Measurements from ENCODE around the gene ABLIM1. TPM values are rescaled to one million over a fixed set of nuclear protein-coding genes. Genes with fewer than 3 reads are reported as not detected.

The ABLIM1 gene
- total RNA-seq, 2 donors from 2014 or later, result 359 to 404 TPM

DNA sequence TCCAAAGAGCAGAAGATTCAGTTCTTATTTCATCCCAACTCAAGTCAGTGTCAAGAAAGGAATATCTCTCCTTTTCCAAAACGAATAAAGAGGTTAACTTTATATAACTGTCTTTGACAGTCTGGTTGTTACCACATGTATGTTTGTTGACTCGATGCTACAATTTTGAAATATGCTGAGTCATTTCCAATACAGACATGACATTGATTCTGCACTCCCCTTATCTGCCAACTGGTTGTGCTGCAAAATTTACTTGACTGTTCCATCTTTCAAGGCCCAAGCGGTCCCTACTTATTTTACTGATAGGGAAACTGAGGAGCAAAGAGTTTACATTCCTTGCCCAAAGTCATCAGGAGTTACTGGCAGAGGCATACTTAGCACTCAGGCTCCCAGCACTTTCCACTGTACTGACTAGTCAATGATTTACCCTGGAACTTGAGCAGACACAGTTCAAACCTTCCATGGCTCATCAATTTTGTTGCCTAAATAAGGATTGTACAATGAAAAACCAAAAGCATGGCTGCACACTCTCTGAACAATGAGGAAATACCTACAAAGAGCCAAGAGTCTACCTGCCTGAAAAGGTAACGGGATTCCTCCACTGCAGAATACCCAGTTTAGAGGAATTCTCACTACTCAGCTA lies 52.8 kb downstream of the ABLIM1 start:
- Histone ChIP-seq H3K27ac (peak overlapping the region; percentile 75 to 77), H3K4me3 (no peak overlapping the region), H3K4me1 (peaks cover 0 to 80% of the 10 kb centered on the region in 2 donors), H3K36me3 (peaks cover 15% of the 10 kb centered on the region), H3K9me3 (no peaks in the 10 kb centered on the region), H3K27me3 (no peaks in the 10 kb centered on the region)
- DNase-seq (ENCODE audit: low spot score), result no peak
- TF ChIP-seq, protein P1, sequence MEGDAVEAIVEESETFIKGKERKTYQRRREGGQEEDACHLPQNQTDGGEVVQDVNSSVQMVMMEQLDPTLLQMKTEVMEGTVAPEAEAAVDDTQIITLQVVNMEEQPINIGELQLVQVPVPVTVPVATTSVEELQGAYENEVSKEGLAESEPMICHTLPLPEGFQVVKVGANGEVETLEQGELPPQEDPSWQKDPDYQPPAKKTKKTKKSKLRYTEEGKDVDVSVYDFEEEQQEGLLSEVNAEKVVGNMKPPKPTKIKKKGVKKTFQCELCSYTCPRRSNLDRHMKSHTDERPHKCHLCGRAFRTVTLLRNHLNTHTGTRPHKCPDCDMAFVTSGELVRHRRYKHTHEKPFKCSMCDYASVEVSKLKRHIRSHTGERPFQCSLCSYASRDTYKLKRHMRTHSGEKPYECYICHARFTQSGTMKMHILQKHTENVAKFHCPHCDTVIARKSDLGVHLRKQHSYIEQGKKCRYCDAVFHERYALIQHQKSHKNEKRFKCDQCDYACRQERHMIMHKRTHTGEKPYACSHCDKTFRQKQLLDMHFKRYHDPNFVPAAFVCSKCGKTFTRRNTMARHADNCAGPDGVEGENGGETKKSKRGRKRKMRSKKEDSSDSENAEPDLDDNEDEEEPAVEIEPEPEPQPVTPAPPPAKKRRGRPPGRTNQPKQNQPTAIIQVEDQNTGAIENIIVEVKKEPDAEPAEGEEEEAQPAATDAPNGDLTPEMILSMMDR (IDR thresholded peaks at IDR 0.05), result no peak

DNA sequence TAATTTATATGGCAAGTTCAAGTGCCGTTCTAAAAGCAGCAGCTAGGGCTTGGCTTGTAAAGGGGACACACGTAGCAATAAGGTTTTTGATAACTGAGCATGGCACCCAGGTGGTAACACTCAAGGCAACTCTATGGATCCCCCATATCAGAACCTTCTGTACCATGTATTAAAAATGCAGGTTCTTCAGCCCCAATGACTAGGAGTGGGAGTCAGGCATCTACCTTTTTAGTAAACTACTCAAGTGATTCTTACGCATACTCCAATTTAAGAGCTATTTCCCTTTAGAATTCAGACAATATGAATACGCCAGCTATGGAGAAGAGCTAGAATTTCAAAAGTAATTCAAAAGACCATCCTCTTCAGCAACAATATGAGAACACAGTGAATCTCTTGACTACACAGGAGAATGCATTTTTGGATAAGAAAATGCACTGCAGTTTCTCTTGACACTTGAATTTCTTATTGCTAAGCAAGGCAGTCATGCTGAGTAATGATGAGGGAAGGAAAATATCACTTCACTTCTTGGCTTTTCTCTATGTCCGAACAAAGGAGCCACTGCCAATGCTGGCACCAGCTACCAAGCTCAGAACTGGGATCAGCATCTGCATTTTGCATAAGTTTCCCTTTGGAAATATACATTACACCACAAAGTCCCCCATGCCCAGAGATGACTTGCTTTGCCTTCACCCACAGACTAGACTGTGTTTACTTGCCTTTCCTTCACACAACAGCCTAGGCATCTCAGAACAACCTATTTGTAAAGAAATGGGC lies 53.5 kb downstream of the ABLIM1 start:
- H3K4me1 ChIP-seq, result peaks cover 0 to 73% of the 10 kb centered on the region in 2 donors
- H3K27ac ChIP-seq, result peak overlapping the region; percentile 75 to 77
- H3K4me3 ChIP-seq, result no peak overlapping the region
- H3K36me3 ChIP-seq, result peaks cover 22% of the 10 kb centered on the region
- H3K27me3 ChIP-seq, result no peaks in the 10 kb centered on the region
- no peak for DNase-seq (ENCODE audit: low spot score)
- H3K9me3 ChIP-seq, result no peaks in the 10 kb centered on the region
- TF ChIP-seq, protein P1 (IDR thresholded peaks at IDR 0.05), result peak in 1 of 2 donors; percentile 18

DNA sequence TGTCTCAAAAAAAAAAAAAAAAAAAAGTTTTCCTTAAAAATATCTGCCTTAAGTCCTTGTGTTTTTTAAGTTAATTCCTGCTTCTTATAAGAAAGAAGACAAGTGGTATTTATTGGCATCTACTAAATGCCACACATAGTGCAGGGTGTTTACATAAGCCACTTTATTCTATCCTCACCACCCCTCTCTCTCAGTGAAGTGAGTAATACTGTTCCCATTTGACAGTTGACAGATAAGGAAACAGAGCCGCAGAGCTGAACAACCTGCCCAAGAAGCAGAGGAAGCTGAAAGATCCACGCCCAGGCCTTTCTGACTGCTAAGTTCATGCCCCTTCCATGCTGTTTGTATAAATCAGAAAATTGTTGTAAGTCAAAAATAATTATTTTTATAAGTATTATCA lies 54.1 kb downstream of the ABLIM1 start:
- peak overlapping the region; percentile 75 to 77 for H3K27ac ChIP-seq
- H3K4me1 ChIP-seq, result peaks cover 0 to 67% of the 10 kb centered on the region in 2 donors
- no peaks in the 10 kb centered on the region for H3K9me3 ChIP-seq
- H3K4me3 ChIP-seq, result no peak overlapping the region
- DNase-seq (ENCODE audit: low spot score), result no peak
- peaks cover 22% of the 10 kb centered on the region for H3K36me3 ChIP-seq
- TF ChIP-seq, protein P1 (IDR thresholded peaks at IDR 0.05), result no peak
- H3K27me3 ChIP-seq, result no peaks in the 10 kb centered on the region

DNA sequence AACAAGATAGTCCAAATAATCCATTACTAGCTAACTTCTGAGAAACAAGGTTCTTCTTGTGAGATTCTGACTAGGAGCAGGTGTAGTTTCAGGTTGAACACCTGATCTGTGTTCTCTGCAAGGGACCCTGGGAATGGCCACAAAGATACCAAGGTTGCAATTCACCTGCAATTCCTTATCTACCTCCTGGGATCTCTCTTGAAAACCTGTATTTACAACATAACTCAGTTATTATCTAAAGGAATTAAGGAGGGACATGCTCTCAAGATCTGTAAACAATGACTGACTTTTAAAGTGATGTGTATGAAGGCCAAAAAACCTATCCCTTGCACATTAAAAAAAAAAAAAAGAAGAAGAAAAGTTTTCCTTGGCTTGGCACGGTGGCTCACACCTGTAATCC lies 54.8 kb downstream of the ABLIM1 start:
- H3K4me3 ChIP-seq, result no peak overlapping the region
- H3K9me3 ChIP-seq, result no peaks in the 10 kb centered on the region
- no peak for DNase-seq (ENCODE audit: low spot score)
- TF ChIP-seq, protein P1 (IDR thresholded peaks at IDR 0.05), result no peak
- peaks cover 22% of the 10 kb centered on the region for H3K36me3 ChIP-seq
- H3K27ac ChIP-seq, result peak overlapping the region; percentile 75 to 77
- no peaks in the 10 kb centered on the region for H3K27me3 ChIP-seq
- peaks cover 0 to 63% of the 10 kb centered on the region in 2 donors for H3K4me1 ChIP-seq

DNA sequence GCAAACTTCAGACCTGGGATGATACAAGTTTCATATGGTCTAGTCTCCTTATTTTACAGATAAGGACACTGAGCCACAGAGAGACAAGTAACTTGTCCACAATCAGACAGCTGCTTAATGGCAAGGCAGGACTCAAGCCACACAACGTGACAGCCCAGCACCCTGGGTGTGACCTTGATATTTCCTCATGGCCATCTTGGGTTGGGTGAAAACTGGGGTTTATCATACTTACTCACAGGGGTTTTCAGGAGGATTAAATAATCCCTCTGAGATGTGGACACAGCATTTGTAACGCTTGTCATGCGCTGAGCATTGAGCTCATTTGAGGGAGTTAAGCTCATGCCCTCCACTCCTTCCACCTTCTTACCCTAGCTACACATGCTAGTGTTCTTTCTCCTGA lies 58.0 kb downstream of the ABLIM1 start:
- no peak overlapping the region for H3K27ac ChIP-seq
- no peaks in the 10 kb centered on the region for H3K9me3 ChIP-seq
- no peak for DNase-seq (ENCODE audit: low spot score)
- no peak overlapping the region for H3K4me3 ChIP-seq
- no peaks in the 10 kb centered on the region for H3K27me3 ChIP-seq
- H3K4me1 ChIP-seq, result peaks cover 0 to 46% of the 10 kb centered on the region in 2 donors
- TF ChIP-seq, protein P1 (IDR thresholded peaks at IDR 0.05), result no peak
- H3K36me3 ChIP-seq, result peaks cover 29% of the 10 kb centered on the region
